ENCODE results near the gene ITGBL1. TPM values are rescaled to one million over a fixed set of nuclear protein-coding genes. Genes with fewer than 3 reads are reported as not detected.

The ITGBL1 gene
- total and polyA plus RNA-seq, 2 donors = 8.5 to 21.2 TPM

DNA sequence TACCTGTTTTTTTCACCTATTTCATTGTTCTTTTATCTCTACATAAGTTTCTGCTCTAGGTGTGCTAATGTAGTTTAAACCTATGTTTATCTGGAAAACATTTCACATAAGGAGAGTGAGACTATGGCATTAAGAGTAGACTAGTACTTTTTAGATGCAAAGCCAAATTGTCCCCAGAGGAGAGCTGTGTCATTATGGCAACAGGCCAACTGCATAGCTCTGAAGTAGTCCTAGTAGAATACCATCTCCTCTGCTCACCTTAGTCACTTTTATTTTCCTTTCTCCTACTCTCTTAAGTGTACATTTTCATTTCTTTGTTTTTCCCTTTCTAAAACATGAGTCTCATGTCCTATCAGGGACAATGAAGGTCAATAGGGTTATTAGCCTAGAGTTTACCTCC, 123.1 kb downstream of the ITGBL1 start:
- no peak overlapping the region for H3K4me3 ChIP-seq (ENCODE audit: low read depth, low read length)
- DNase-seq (ENCODE audit: extremely low spot score) = no peak
- no peaks in the 10 kb centered on the region for H3K36me3 ChIP-seq (ENCODE audit: insufficient read depth)
- no peaks in the 10 kb centered on the region for H3K4me1 ChIP-seq (ENCODE audit: insufficient read depth)
- no peak overlapping the region for H3K27ac ChIP-seq (ENCODE audit: low read depth)

DNA sequence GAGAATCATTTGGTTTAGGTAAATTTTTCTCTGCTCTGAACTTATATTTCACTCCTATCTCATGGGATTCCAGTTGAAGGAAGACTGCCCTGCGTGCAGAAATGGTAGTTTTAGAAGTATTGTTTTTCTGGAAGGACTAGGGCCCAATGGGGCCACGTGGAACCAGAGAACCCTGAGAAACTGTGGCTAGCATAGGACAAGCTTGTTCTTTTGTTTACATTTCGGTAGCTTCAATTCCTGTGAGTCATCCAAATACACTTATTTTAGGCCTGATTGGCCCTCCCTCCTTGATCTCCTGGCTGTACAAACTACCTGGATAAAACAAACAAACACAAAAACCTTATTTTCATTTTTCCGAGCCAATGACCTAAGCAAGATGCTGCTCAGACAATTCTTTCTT, 124.0 kb downstream of the ITGBL1 start:
- no peak overlapping the region for H3K27ac ChIP-seq (ENCODE audit: low read depth)
- H3K4me3 ChIP-seq (ENCODE audit: low read depth, low read length) = no peak overlapping the region
- whole genome bisulfite sequencing = 74% methylated on average over 4 of the region's 4 CpGs
- no peaks in the 10 kb centered on the region for H3K4me1 ChIP-seq (ENCODE audit: insufficient read depth)
- DNase-seq (ENCODE audit: extremely low spot score) = no peak
- no peaks in the 10 kb centered on the region for H3K36me3 ChIP-seq (ENCODE audit: insufficient read depth)

- H3K27ac ChIP-seq (ENCODE audit: low read depth) = no peak overlapping the region
- no peaks in the 10 kb centered on the region for H3K4me1 ChIP-seq (ENCODE audit: insufficient read depth)
- DNase-seq (ENCODE audit: extremely low spot score) = no peak
- no peak overlapping the region for H3K4me3 ChIP-seq (ENCODE audit: low read depth, low read length)
- no peaks in the 10 kb centered on the region for H3K36me3 ChIP-seq (ENCODE audit: insufficient read depth)
These were observed 124.5 kb downstream of the ITGBL1 start for GRCh38 chr13:101576977-101577376.

DNA sequence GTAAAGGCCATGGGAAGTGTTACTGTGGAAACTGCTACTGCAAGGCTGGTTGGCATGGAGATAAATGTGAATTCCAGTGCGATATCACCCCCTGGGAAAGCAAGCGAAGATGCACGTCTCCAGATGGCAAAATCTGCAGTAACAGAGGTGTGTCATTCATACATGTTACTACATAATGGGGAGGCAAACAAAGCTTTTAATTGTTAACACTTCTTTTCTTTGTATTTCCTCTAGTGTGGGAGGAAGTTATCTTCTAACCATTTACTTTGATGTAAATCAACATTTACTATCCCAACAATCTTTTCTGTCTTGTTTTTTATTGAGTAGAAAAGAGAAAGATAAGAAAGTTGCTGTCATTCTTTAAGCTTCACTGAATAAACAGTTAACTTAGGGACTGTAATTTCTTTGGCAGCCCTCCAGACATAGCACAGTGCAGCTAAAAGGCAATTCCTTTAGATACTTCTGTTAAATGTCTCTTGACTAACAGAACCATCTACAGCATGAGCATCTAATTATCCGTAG, 126.9 kb downstream of the ITGBL1 start:
- no peaks in the 10 kb centered on the region for H3K4me1 ChIP-seq (ENCODE audit: insufficient read depth)
- H3K4me3 ChIP-seq (ENCODE audit: low read depth, low read length) = no peak overlapping the region
- 16% methylated on average over 4 of the region's 4 CpGs for WGBS
- H3K36me3 ChIP-seq (ENCODE audit: insufficient read depth) = no peaks in the 10 kb centered on the region
- H3K27ac ChIP-seq (ENCODE audit: low read depth) = no peak overlapping the region
- no peak for DNase-seq (ENCODE audit: extremely low spot score)

GRCh38 chr13:101584331-101584730, 131.9 kb downstream of the ITGBL1 start:
- no peak for DNase-seq (ENCODE audit: extremely low spot score)
- Histone ChIP-seq H3K4me3 (ENCODE audit: low read depth, low read length) (no peak overlapping the region), H3K27ac (ENCODE audit: low read depth) (no peak overlapping the region), H3K4me1 (ENCODE audit: insufficient read depth) (no peaks in the 10 kb centered on the region), H3K36me3 (ENCODE audit: insufficient read depth) (no peaks in the 10 kb centered on the region)

DNA sequence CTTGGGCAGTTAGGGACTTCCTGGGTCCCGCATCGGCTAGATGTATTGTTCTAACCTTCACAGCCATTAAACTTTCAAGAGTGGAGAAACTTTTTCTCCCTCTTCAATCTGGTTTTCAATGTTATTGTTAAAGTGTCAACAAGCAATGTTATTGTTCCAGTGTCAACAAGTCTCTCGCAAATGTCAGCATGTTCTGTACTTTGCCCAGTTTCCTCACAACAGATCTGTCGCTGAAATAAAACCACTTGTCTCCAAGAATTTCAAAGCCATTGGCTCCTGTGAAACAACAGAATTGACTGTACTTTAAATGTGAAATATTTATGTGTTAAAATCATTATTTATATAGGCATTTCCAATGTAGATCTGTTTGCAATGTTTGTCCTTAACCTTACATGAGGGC, 138.0 kb downstream of the ITGBL1 start:
- H3K4me1 ChIP-seq (ENCODE audit: insufficient read depth) = no peaks in the 10 kb centered on the region
- 64% methylated on average over 4 of the region's 4 CpGs for WGBS
- DNase-seq (ENCODE audit: extremely low spot score) = no peak
- H3K27ac ChIP-seq (ENCODE audit: low read depth) = no peak overlapping the region
- no peak overlapping the region for H3K4me3 ChIP-seq (ENCODE audit: low read depth, low read length)
- no peaks in the 10 kb centered on the region for H3K36me3 ChIP-seq (ENCODE audit: insufficient read depth)

GRCh38 chr13:101594936-101595335, 142.5 kb downstream of the ITGBL1 start:
- H3K4me1 ChIP-seq (ENCODE audit: insufficient read depth) = no peaks in the 10 kb centered on the region
- no peak overlapping the region for H3K4me3 ChIP-seq (ENCODE audit: low read depth, low read length)
- no peaks in the 10 kb centered on the region for H3K36me3 ChIP-seq (ENCODE audit: insufficient read depth)
- 81% methylated on average over 5 of the region's 5 CpGs for WGBS
- no peak overlapping the region for H3K27ac ChIP-seq (ENCODE audit: low read depth)
- no peak for DNase-seq (ENCODE audit: extremely low spot score)

- WGBS = 83% methylated on average over 4 of the region's 4 CpGs
- no peak overlapping the region for H3K27ac ChIP-seq (ENCODE audit: low read depth)
- H3K4me3 ChIP-seq (ENCODE audit: low read depth, low read length) = no peak overlapping the region
- H3K4me1 ChIP-seq (ENCODE audit: insufficient read depth) = no peaks in the 10 kb centered on the region
- H3K36me3 ChIP-seq (ENCODE audit: insufficient read depth) = no peaks in the 10 kb centered on the region
- DNase-seq (ENCODE audit: extremely low spot score) = no peak
These were observed 144.3 kb downstream of the ITGBL1 start for GRCh38 chr13:101596803-101597202.

DNA sequence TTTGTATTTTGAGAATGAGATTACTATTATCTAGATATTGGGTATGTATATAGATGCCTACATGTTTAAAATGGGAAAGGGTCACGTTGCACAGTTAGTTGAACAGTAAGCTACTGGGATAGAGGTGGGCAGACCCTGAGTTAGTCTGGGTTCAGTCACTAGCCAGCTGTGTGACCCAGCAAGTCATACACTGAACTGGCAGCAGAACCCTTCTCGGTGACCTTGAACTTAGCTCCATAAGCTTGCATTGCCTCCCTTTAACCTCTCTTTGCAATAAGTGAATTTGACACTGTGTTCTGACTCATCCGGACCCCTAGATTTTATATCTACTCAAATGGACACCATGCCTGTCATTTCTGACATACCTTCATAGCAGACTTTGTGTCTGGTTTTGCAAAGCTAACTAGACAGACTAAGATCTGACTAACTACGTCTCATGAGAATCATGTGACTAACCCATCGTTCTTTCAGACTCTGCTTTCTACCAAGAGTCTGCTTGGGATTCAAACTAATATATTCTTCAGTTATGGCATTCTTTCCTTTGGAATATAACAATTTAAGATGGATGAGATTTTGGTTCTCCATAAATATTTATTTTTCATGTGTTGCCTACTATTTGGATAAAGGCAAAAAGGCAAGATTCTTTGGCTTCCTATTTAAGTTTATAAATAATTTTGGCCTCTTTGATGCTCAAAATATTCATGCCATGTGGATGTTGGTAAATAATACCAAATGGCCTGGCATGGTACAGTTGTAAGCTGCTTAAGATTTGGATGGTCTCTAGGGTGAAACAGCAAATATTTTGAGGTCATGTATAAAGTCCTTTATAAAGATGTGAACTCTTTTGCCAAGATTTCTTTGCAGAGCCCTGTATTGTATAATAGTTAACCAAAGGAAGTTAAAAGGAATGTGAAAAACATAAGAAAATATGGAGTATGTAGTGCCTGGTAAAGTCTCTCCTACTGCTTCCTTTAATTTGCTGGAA, 159.3 kb downstream of the ITGBL1 start:
- WGBS = 89% methylated on average over 5 of the region's 5 CpGs
- no peak overlapping the region for H3K4me3 ChIP-seq (ENCODE audit: low read depth, low read length)
- no peak for DNase-seq (ENCODE audit: extremely low spot score)
- no peaks in the 10 kb centered on the region for H3K4me1 ChIP-seq (ENCODE audit: insufficient read depth)
- no peaks in the 10 kb centered on the region for H3K36me3 ChIP-seq (ENCODE audit: insufficient read depth)
- H3K27ac ChIP-seq (ENCODE audit: low read depth) = no peak overlapping the region

DNA sequence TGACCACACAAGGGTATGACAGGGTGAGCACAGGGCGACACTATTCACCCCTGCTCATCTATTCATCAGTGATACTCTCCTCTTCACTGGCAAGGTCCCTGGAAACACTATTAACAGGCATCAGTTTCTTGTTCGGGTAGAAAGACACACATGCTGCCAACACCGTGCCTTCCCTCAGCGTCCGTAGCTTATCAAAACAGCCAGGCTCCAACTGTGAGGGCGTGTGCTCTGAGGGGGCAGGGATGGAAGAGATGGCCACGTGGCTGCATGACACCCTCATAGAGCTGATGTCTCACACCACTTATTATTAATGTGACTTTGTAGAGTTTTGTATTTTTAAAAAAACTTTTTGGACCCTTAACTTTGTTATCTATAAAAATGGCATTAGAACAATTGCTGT, 160.3 kb downstream of the ITGBL1 start:
- WGBS = 60% methylated on average over 7 of the region's 7 CpGs
- Histone ChIP-seq H3K4me3 (ENCODE audit: low read depth, low read length) (no peak overlapping the region), H3K36me3 (ENCODE audit: insufficient read depth) (no peaks in the 10 kb centered on the region), H3K4me1 (ENCODE audit: insufficient read depth) (no peaks in the 10 kb centered on the region), H3K27ac (ENCODE audit: low read depth) (no peak overlapping the region)
- no peak for DNase-seq (ENCODE audit: extremely low spot score)

DNA sequence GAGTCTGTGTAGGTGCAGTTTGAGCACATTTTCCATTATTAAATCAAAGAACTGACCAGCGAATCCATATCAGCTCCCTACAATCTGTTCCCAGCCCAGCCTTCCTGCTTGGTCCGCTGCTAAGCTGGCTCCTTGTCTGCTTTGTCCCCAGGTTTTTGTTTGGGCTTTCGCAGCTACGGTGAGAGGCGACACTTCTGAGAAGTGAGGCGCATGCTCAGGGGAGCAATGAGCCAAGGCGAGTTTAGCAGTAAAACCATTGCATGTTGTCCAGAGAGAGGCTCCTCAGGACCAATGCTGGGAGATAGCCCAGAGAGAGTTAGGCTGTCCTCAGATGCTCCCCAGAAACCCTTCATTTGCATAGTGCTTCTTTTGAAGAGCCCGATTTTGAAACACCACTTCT, 162.0 kb downstream of the ITGBL1 start:
- Histone ChIP-seq H3K4me3 (ENCODE audit: low read depth, low read length) (no peak overlapping the region), H3K27ac (ENCODE audit: low read depth) (no peak overlapping the region), H3K36me3 (ENCODE audit: insufficient read depth) (no peaks in the 10 kb centered on the region), H3K4me1 (ENCODE audit: insufficient read depth) (no peaks in the 10 kb centered on the region)
- 86% methylated on average over 8 of the region's 8 CpGs for WGBS
- DNase-seq (ENCODE audit: extremely low spot score) = no peak

GRCh38 chr13:101618440-101619187, 166.1 kb downstream of the ITGBL1 start:
- no peak overlapping the region for H3K4me3 ChIP-seq (ENCODE audit: low read depth, low read length)
- WGBS = 76% methylated on average over 8 of the region's 8 CpGs
- H3K4me1 ChIP-seq (ENCODE audit: insufficient read depth) = no peaks in the 10 kb centered on the region
- no peak for DNase-seq (ENCODE audit: extremely low spot score)
- H3K27ac ChIP-seq (ENCODE audit: low read depth) = no peak overlapping the region
- no peaks in the 10 kb centered on the region for H3K36me3 ChIP-seq (ENCODE audit: insufficient read depth)

GRCh38 chr13:101621099-101621498, 168.6 kb downstream of the ITGBL1 start:
- no peak for DNase-seq (ENCODE audit: extremely low spot score)
- WGBS = 86% methylated on average over 2 of the region's 2 CpGs

More at GRCh38 chr13:101621099-101621498, 168.6 kb downstream of the ITGBL1 start:
- Histone ChIP-seq H3K36me3 (ENCODE audit: insufficient read depth) (no peaks in the 10 kb centered on the region), H3K27ac (ENCODE audit: low read depth) (no peak overlapping the region), H3K4me3 (ENCODE audit: low read depth, low read length) (no peak overlapping the region), H3K4me1 (ENCODE audit: insufficient read depth) (peaks cover 2% of the 10 kb centered on the region)
